NCI-H2171 treated with DMSO at 0.1 percent for 48 hours (cell line): ENCODE data around the gene KIF7.

Source experiments
- DNase-seq: peaks from one replicate; lab custom pipeline; 2025; lab: John Stamatoyannopoulos, UW

KIF7 gene

GRCh38 chr15:89647191-89647851 is 7.9 kb downstream of the KIF7 start:
- peak; percentile 34 for DNase-seq

- no peak for DNase-seq
Measured at GRCh38 chr15:89646416-89647141, 8.7 kb downstream of the KIF7 start.

GRCh38 chr15:89645680-89646079 is 9.6 kb downstream of the KIF7 start:
- no peak for DNase-seq

GRCh38 chr15:89642106-89642505 is 13.2 kb downstream of the KIF7 start:
- no peak for DNase-seq

GRCh38 chr15:89641053-89641452 is 14.2 kb downstream of the KIF7 start:
- DNase-seq, result no peak

- no peak for DNase-seq
Measured at GRCh38 chr15:89640245-89640644, 15.0 kb downstream of the KIF7 start.

- DNase-seq, result no peak
Measured at GRCh38 chr15:89633585-89633984, 21.7 kb downstream of the KIF7 start.

GRCh38 chr15:89632563-89633430 is 22.5 kb downstream of the KIF7 start:
- DNase-seq, result no peak

GRCh38 chr15:89631902-89632264 is 23.4 kb downstream of the KIF7 start:
- no peak for DNase-seq

- DNase-seq, result no peak
Measured at GRCh38 chr15:89630974-89631901, 24.0 kb downstream of the KIF7 start.

- no peak for DNase-seq
Measured at GRCh38 chr15:89630260-89630659, 25.0 kb downstream of the KIF7 start.

- no peak for DNase-seq
Measured at GRCh38 chr15:89629829-89630228, 25.4 kb downstream of the KIF7 start.

GRCh38 chr15:89628806-89629715 is 26.2 kb downstream of the KIF7 start:
- no peak for DNase-seq

GRCh38 chr15:89628301-89628700 is 27.0 kb downstream of the KIF7 start:
- DNase-seq, result no peak

GRCh38 chr15:89627256-89627970 is 27.9 kb downstream of the KIF7 start:
- DNase-seq, result no peak

- no peak for DNase-seq
Measured at GRCh38 chr15:89625716-89626115, 29.6 kb downstream of the KIF7 start.

GRCh38 chr15:89623165-89623564 is 32.1 kb downstream of the KIF7 start:
- no peak for DNase-seq

GRCh38 chr15:89621547-89621946 is 33.7 kb downstream of the KIF7 start:
- no peak for DNase-seq

- no peak for DNase-seq
Measured at GRCh38 chr15:89616228-89616627, 39.0 kb downstream of the KIF7 start.

GRCh38 chr15:89615135-89615534 is 40.1 kb downstream of the KIF7 start:
- DNase-seq, result no peak
